Heart left ventricle (tissue), 13 donors: ENCODE measurements around the gene FZR1.
"Not testable (repeated sequence)": the region's sequence is repeated elsewhere in the genome, so short reads cannot be mapped to it uniquely, and the experiment has no call there.

Experiments
- CTCF ChIP-seq, 12 donors: fragments of 200-600 bp; sonication (generic) in 4 of 12; IDR thresholded peaks; one replicate each; pipeline versions ENCODE4 v1.5.0 to v1.8.0; 2018 to 2022; ENCODE audit warnings: antibody characterized with exemption in 12 of 12, mild to moderate bottlenecking in 5 of 12
- POLR2A ChIP-seq, 2 donors: fragments of 450-650 bp; IDR thresholded peaks; one replicate each; pipeline ENCODE4 v1.6.1; 2017; ENCODE audit warnings: antibody characterized with exemption in 2 of 2, mild to moderate bottlenecking in 2 of 2, moderate library complexity in 2 of 2
- donor health status: ischemic (EF 13 %, LVEDD 7.1; RV severe dilation, severe dysfunction).
- donor health status: DM: no; HTN: yes; CAD: no.
- donor health status: DM: no; HTN: no; CAD: no.
- donor health status: ischemic (EF 25% LVEDD 6.9; RV normal size, moderate dysfunction).
- donor health status: ischemic (EF 25% LVEDD 5.7; RV mildly dilated, moderate dysfunction).
- donor health status: ischemic (EF 35%, LVEDD 5.7; RV mildly dilated, moderate dysfunction).
- donor health status: nonischemic (EF 11% LVEDD 7.7; RV severe dilation, severe dysfunction).
- donor health status: DM: yes; HTN: yes; CAD: no.
- donor health status: PGD.
- donor health status: ischemic (EF 29% LVEDD 5.4; RV normal size, mild dysfunction).
- donor health status: nonischemic (EF 23%, LVEDD 6.1; RV moderate dilation, normal function).

- TF ChIP-seq CTCF, POLR2A (IDR thresholded peaks at IDR 0.05): not testable (repeated sequence)
These were observed 75.7 kb downstream of the FZR1 start for GRCh38 chr19:3581792-3582191.
